Osteoblast (primary cell): ENCODE results near the gene NR3C2. TPM values are rescaled to one million over a fixed set of nuclear protein-coding genes. Genes with fewer than 3 reads are reported as not detected.

ENCODE experiments used
- DNase-seq: peaks from one replicate; pipeline ENCODE4 v3.0.0; 2011; ENCODE audit warnings: low spot score, mixed read lengths; ENCODE audit not compliant: insufficient read length; ENCODE audit errors: missing footprints
- H2AFZ ChIP-seq: 2 replicates; pipeline ENCODE4 v1.6.0; 2011; ENCODE audit warnings: mild to moderate bottlenecking, low read length
- H3K27ac ChIP-seq: 2 replicates; pipeline ENCODE4 v1.5.1; 2011; ENCODE audit warnings: mild to moderate bottlenecking, low read depth, low read length, moderate library complexity
- H3K27me3 ChIP-seq: 2 replicates; pipeline ENCODE4 v1.6.0; 2012; ENCODE audit warnings: mild to moderate bottlenecking, control low read depth, inconsistent platforms, low read length, moderate library complexity; ENCODE audit not compliant: insufficient read depth
- H3K36me3 ChIP-seq: 2 replicates; pipeline ENCODE4 v1.5.1; 2011; ENCODE audit warnings: mild to moderate bottlenecking, low read length, control low read depth, moderate library complexity; ENCODE audit not compliant: insufficient read depth
- H3K4me1 ChIP-seq: 2 replicates; pipeline ENCODE4 v1.5.1; 2011; ENCODE audit warnings: mild to moderate bottlenecking, low read length, control low read depth, moderate library complexity; ENCODE audit not compliant: insufficient read depth
- H3K4me2 ChIP-seq: 2 replicates; pipeline ENCODE4 v1.6.0; 2011; ENCODE audit warnings: mild to moderate bottlenecking, low read length; ENCODE audit not compliant: insufficient read depth
- H3K4me3 ChIP-seq: fragments of 200-600 bp; sonication (generic); 3 replicates; pipeline ENCODE4 v1.5.1; 2012; ENCODE audit warnings: mild to moderate bottlenecking, low read length, inconsistent platforms; ENCODE audit not compliant: insufficient read depth
- H3K79me2 ChIP-seq: 2 replicates; pipeline ENCODE4 v1.6.0; 2012; ENCODE audit warnings: mild to moderate bottlenecking, low read length, control low read depth, inconsistent platforms; ENCODE audit not compliant: insufficient read depth
- H3K9me3 ChIP-seq: 2 replicates; pipeline ENCODE4 v1.5.1; 2011; ENCODE audit warnings: low read depth, low read length, control low read depth
- H4K20me1 ChIP-seq: 2 replicates; pipeline ENCODE4 v1.6.0; 2012; ENCODE audit warnings: mild to moderate bottlenecking, low read length, control low read depth; ENCODE audit not compliant: insufficient read depth
- total RNA-seq: library from RNA; depleted of rRNA; stranded (reverse); fragments of >200 nt; gene quantifications from 2 replicates; pipeline ENCODE4 v1.2.3, GENCODE V29; 2012
- TF ChIP-seq, protein P1 (sequence below): IDR thresholded peaks from 2 replicates; pipeline ENCODE4 v1.5.1; 2011; ENCODE audit warnings: mild to moderate bottlenecking, low read depth, low read length, moderate library complexity; ENCODE audit errors: extremely low read depth

The NR3C2 gene
- total RNA-seq, 1 donor = 0.72 TPM

DNA sequence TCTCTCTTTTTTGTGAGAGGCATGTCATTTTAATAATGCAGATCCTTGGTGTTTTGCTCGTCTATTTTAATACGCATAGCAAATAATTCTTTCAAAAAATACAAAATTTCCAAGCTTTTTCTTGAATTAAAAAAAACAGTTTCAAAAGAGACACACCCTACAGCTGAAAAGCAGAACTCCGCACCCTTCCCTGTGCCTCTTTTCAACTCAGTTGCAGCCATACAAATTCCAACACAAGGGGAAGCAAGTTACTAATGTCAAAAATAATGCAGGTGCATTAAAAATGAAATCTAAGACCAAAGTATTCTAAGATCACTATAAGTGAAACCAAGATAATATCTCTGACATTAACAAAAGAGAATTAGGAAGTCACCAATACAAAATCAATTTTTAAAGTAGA, 66.6 kb downstream of the NR3C2 start:
- Histone ChIP-seq H3K4me3 (no peak overlapping the region), H4K20me1 (no peaks in the 10 kb centered on the region), H3K27me3 (no peaks in the 10 kb centered on the region), H3K27ac (no peak overlapping the region), H3K4me1 (no peaks in the 10 kb centered on the region), H3K4me2 (no peak overlapping the region), H3K79me2 (no peaks in the 10 kb centered on the region), H3K9me3 (no peaks in the 10 kb centered on the region), H3K36me3 (no peaks in the 10 kb centered on the region), H2AFZ (no peak overlapping the region)
- DNase-seq = no peak
- TF ChIP-seq, protein P1, sequence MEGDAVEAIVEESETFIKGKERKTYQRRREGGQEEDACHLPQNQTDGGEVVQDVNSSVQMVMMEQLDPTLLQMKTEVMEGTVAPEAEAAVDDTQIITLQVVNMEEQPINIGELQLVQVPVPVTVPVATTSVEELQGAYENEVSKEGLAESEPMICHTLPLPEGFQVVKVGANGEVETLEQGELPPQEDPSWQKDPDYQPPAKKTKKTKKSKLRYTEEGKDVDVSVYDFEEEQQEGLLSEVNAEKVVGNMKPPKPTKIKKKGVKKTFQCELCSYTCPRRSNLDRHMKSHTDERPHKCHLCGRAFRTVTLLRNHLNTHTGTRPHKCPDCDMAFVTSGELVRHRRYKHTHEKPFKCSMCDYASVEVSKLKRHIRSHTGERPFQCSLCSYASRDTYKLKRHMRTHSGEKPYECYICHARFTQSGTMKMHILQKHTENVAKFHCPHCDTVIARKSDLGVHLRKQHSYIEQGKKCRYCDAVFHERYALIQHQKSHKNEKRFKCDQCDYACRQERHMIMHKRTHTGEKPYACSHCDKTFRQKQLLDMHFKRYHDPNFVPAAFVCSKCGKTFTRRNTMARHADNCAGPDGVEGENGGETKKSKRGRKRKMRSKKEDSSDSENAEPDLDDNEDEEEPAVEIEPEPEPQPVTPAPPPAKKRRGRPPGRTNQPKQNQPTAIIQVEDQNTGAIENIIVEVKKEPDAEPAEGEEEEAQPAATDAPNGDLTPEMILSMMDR = no peak

DNA sequence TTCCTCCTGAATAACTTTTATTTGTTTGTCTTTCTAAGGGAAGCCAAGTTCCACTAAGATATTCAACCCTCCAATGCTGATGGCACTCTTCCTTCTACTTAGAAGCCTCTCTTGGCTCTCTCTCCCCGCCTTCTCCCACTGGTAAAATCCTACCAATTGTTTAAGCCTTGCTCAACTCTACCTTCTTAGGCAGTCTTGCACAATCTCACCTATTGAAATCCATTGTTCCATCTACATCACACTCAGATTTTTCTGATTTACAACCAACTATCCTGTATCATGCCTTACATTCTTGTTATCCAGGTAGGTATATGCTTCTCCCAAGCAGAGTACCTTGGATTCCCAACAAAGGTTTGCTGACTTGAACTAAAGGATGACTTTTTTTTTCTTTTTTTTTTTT, 69.1 kb downstream of the NR3C2 start:
- TF ChIP-seq, protein P1 = no peak
- Histone ChIP-seq H3K4me1 (no peaks in the 10 kb centered on the region), H3K4me2 (no peak overlapping the region), H4K20me1 (no peaks in the 10 kb centered on the region), H3K27me3 (no peaks in the 10 kb centered on the region), H3K79me2 (no peaks in the 10 kb centered on the region), H3K4me3 (no peak overlapping the region), H3K9me3 (no peaks in the 10 kb centered on the region), H3K36me3 (no peaks in the 10 kb centered on the region), H2AFZ (no peak overlapping the region), H3K27ac (no peak overlapping the region)
- no peak for DNase-seq

DNA sequence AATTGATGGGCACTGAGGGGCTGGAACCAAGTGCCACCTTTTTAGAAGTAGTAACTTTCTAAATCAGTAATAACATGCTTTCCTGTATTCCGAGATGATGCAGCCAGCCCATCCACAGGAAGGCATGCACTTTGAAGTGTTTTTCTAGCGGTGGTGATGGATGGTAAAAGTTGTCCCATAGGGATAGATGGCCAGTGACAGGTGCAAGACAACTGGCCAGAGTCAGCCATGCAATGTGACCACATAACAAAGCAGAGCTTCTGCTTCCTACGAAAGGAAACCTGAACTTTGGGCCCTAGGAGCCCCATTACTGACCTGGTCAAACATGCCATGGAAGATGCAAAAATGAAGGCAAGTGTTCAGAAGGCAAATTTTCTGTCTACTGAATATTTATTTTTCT, 72.3 kb downstream of the NR3C2 start:
- TF ChIP-seq, protein P1 = no peak
- no peaks in the 10 kb centered on the region for H4K20me1 ChIP-seq

DNA sequence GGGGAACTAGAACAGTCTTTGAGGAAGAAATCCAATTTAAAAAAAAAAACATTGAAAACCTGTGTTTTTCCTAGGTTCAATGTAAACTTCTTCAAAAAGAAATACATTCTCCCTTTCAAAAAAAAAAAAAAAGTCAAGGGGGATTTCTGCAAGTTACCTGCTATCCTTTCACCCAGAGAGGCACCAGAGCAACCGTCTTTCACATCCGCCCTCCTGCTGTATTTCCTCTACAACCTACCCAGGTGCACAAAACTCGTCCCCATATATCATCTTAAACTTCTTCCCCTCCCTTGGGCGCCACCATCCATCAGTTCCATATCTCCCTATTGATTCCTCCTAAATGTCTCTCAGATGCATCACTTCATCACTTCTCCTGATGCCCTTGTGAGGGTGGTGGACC, 74.5 kb downstream of the NR3C2 start:
- DNase-seq = no peak
- Histone ChIP-seq H3K36me3 (no peaks in the 10 kb centered on the region), H4K20me1 (no peaks in the 10 kb centered on the region), H3K4me2 (no peak overlapping the region), H3K4me3 (no peak overlapping the region), H3K27me3 (no peaks in the 10 kb centered on the region), H3K9me3 (no peaks in the 10 kb centered on the region), H3K27ac (no peak overlapping the region), H3K79me2 (no peaks in the 10 kb centered on the region), H2AFZ (no peak overlapping the region), H3K4me1 (no peaks in the 10 kb centered on the region)
- TF ChIP-seq, protein P1 = no peak

More for the DNA sequence above, 72.3 kb downstream of the NR3C2 start:
- Histone ChIP-seq H3K4me2 (no peak overlapping the region), H2AFZ (no peak overlapping the region), H3K9me3 (no peaks in the 10 kb centered on the region), H3K79me2 (no peaks in the 10 kb centered on the region), H3K4me1 (no peaks in the 10 kb centered on the region), H3K36me3 (no peaks in the 10 kb centered on the region), H3K27me3 (no peaks in the 10 kb centered on the region), H3K27ac (no peak overlapping the region), H3K4me3 (no peak overlapping the region)
- no peak for DNase-seq
